ENCODE measurements around the gene SLC29A4. TPM values are rescaled to one million over a fixed set of nuclear protein-coding genes. Genes with fewer than 3 reads are reported as not detected.

Gene SLC29A4
- total and polyA plus RNA-seq, 2 of the 13 experiments (the other 11 are each of a cell fraction or from before 2014, with no cell fraction given), result 29.7 to 31.7 TPM

GRCh38 chr7:5284304-5285281 is 1.9 kb downstream of the SLC29A4 start (continued):
- TF ChIP-seq ZNF318 (CRISPR knock-in tag; IDR thresholded peaks at IDR 0.05) (0 out of 2 replicates have a peak, but pooled peaks have one; percentile 22), CAMTA2 (CRISPR knock-in tag; IDR thresholded peaks at IDR 0.05; ENCODE audit: borderline replicate concordance) (no peak), SMC3 (IDR thresholded peaks at IDR 0.05; ENCODE audit: low read length) (peak; percentile 51), ZNF724P (CRISPR knock-in tag; IDR thresholded peaks at IDR 0.05; ENCODE audit: borderline replicate concordance) (peak; percentile 56; the same call in 1 of the 2 replicates), ZNF460 (CRISPR knock-in tag; IDR thresholded peaks at IDR 0.05; ENCODE audit: borderline replicate concordance) (peak; percentile 24; the same call in 1 of the 2 replicates), PATZ1 (CRISPR knock-in tag; IDR thresholded peaks at IDR 0.05) (peak; percentile 94), PAF1 (CRISPR knock-in tag; IDR thresholded peaks at IDR 0.05) (no peak), NCOR1 (IDR thresholded peaks at IDR 0.05; ENCODE audit: borderline replicate concordance, low read length) (peak; percentile 59; the same call in 1 of the 2 replicates), TCF12 (IDR thresholded peaks at IDR 0.05) (no peak), TCF12 (CRISPR knock-in tag; IDR thresholded peaks at IDR 0.05) (0 out of 2 replicates have a peak, but pooled peaks have one; percentile 67), HNF1A (IDR thresholded peaks at IDR 0.05; ENCODE audit: low read depth) (peak; percentile 99), HNF1A (CRISPR knock-in tag; IDR thresholded peaks at IDR 0.05; ENCODE audit: borderline replicate concordance) (peak; percentile 100), PHF20 (CRISPR knock-in tag; IDR thresholded peaks at IDR 0.05) (0 out of 2 replicates have a peak, but pooled peaks have one; percentile 26)
